ENCODE data around the gene SCN3A. TPM values are rescaled to one million over a fixed set of nuclear protein-coding genes. Genes with fewer than 3 reads are reported as not detected.

SCN3A gene
- total RNA-seq, 2 experiments from 2014 or later = 0.07 TPM; not detected in 1

DNA sequence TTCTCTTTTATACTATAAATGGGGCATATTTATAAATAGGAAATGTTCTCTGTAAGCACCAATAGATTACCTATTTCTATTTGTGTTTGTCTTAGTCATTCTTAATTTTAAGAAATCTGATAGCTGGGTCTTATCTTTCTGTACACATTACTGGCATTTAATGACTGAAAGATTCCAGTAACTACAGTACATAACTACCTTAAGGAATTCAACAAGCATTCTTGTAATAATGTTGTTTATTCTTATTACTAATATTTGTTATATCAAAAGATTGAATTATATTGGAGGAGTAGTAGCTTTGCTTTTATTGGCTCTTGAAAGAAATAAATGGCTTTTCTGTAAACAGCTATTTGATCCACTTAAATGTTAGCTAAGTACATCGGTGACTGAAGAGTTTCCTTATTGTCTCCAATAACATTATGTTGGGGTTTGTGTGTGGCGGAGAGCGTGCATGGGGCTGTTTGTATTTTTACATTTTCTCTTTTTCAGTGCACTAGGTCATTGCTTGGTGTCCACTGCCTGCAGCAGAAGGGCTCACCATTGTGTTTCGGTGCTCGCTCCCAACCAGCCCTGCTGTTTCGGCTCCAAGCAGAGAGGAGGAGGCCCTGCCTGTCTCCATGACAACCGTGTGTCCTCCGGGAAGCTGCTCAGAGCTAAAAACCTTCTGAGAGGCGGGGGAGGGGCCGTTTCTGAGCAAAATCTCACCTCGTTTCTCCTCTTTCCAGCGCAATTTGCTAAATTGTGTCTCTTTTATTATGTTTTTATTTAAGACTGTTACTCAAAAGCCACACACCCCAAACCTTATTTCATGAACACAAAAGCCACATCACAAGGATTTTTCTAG, 136.0 kb downstream of the SCN3A start:
- ChIA-PET CTCF (no interaction called here), POLR2A (no interaction called here)
- no peak overlapping the region for H3K4me3 Mint-ChIP-seq
- H3K36me3 Mint-ChIP-seq (ENCODE audit: low read depth) = no peaks in the 10 kb centered on the region
- no peak for ATAC-seq
- TF ChIP-seq, protein P1, sequence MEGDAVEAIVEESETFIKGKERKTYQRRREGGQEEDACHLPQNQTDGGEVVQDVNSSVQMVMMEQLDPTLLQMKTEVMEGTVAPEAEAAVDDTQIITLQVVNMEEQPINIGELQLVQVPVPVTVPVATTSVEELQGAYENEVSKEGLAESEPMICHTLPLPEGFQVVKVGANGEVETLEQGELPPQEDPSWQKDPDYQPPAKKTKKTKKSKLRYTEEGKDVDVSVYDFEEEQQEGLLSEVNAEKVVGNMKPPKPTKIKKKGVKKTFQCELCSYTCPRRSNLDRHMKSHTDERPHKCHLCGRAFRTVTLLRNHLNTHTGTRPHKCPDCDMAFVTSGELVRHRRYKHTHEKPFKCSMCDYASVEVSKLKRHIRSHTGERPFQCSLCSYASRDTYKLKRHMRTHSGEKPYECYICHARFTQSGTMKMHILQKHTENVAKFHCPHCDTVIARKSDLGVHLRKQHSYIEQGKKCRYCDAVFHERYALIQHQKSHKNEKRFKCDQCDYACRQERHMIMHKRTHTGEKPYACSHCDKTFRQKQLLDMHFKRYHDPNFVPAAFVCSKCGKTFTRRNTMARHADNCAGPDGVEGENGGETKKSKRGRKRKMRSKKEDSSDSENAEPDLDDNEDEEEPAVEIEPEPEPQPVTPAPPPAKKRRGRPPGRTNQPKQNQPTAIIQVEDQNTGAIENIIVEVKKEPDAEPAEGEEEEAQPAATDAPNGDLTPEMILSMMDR (IDR thresholded peaks at IDR 0.05) = no peak
- intact Hi-C loops (cut with micrococcal nuclease) = no loop called here
- H3K4me1 Mint-ChIP-seq (ENCODE audit: low read depth) = no peaks in the 10 kb centered on the region
- no peaks in the 10 kb centered on the region for H3K9me3 Mint-ChIP-seq
- H3K27me3 Mint-ChIP-seq = no peaks in the 10 kb centered on the region
- DNase-seq = no peak
- no peak overlapping the region for H3K27ac Mint-ChIP-seq

DNA sequence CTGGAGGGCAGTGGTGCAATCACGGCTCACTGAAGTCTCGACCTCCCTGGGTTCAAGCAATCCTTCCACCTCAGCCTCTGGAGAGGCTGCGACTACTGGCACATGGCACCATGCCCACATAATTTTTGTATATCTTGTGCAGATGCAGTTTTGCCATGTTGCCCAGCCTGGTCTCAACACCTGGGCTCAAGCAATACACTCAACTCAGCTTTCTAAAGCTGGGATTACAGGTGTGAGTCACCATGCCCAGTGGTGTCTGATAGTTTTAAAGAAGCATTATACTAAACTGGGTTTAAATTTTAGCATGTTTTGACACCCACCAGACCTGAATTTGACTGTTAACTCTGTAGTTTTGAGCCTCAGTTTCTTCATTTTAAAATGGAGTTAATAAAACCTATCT, 139.1 kb downstream of the SCN3A start:
- H3K4me1 Mint-ChIP-seq (ENCODE audit: low read depth) = no peaks in the 10 kb centered on the region
- H3K27ac Mint-ChIP-seq = no peak overlapping the region
- DNase-seq = no peak
- ChIA-PET CTCF (no interaction called here), POLR2A (no interaction called here)
- H3K4me3 Mint-ChIP-seq = no peak overlapping the region
- H3K9me3 Mint-ChIP-seq = no peaks in the 10 kb centered on the region
- H3K27me3 Mint-ChIP-seq = no peaks in the 10 kb centered on the region
- TF ChIP-seq, protein P1 (IDR thresholded peaks at IDR 0.05) = no peak
- intact Hi-C loops (cut with micrococcal nuclease) = no loop called here
- ATAC-seq = no peak
- no peaks in the 10 kb centered on the region for H3K36me3 Mint-ChIP-seq (ENCODE audit: low read depth)

DNA sequence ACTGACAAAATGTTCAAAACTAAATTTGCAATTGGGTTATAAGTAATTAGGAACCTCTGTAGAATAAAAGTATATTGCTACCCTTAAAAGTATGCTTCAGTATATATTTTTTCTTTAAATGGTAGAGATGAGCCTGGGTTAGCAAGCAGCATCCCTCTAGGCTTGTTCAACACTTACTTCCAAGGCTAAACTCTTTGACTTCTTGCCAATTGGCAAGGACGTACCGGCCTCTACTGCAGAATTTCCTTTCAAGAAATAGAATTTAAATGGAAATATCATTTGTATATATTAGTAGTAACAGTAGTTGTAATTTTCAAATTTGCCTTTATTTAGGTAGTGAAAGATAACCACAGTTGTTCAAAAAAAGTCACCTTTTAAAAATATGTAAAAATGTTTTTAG, 143.4 kb downstream of the SCN3A start:
- no peaks in the 10 kb centered on the region for H3K36me3 Mint-ChIP-seq (ENCODE audit: low read depth)
- ChIA-PET POLR2A (no interaction called here), CTCF (no interaction called here)
- TF ChIP-seq, protein P1 (IDR thresholded peaks at IDR 0.05) = no peak
- no peaks in the 10 kb centered on the region for H3K27me3 Mint-ChIP-seq
- H3K4me1 Mint-ChIP-seq (ENCODE audit: low read depth) = no peaks in the 10 kb centered on the region
- H3K9me3 Mint-ChIP-seq = no peaks in the 10 kb centered on the region
- intact Hi-C loops (cut with micrococcal nuclease) = no loop called here
- DNase-seq = no peak
- H3K4me3 Mint-ChIP-seq = no peak overlapping the region
- no peak overlapping the region for H3K27ac Mint-ChIP-seq
- ATAC-seq = no peak

DNA sequence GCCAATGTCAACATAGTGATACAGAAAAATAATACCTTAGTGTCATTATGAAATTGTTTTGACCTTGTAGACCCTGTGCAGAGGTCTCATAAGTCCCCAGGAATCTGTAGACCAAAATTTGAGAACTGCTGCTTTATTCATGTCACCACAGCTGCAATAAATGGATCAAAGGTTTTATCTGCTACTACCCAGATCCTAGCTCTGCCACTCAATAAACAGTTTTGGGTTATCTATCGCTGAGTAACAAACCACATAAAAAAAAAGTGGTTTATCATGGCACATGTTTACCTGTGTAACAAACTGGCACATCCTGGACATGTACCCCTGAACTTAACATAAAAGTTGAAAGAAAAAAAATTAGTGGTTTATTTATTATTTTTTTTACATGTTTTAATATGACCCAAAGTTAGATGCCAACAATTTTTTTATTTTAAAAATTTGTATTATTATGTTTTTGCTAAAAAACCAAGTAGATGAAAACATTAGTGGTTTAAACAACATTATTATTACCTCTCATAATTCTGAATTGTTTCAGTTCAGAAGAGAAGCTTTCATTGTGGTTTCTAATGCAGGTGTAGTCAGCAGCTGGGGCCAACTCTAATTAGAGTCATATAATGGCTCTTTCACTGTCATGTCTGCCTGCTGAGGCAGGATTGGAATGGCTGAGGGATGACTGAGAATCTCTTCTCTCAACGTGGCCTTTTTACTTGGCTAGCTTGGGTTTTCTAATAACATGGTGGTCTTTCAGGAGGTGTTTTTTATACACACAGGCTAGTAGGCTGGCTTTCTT, 145.2 kb downstream of the SCN3A start:
- no peak for ATAC-seq
- ChIA-PET CTCF (no interaction called here), POLR2A (no interaction called here)
- H3K27me3 Mint-ChIP-seq = no peaks in the 10 kb centered on the region
- H3K4me1 Mint-ChIP-seq (ENCODE audit: low read depth) = peaks cover 7% of the 10 kb centered on the region
- H3K4me3 Mint-ChIP-seq = no peak overlapping the region
- TF ChIP-seq, protein P1 (IDR thresholded peaks at IDR 0.05) = no peak
- intact Hi-C loops (cut with micrococcal nuclease) = no loop called here
- H3K36me3 Mint-ChIP-seq (ENCODE audit: low read depth) = no peaks in the 10 kb centered on the region
- no peak overlapping the region for H3K27ac Mint-ChIP-seq
- no peaks in the 10 kb centered on the region for H3K9me3 Mint-ChIP-seq
- DNase-seq = no peak

DNA sequence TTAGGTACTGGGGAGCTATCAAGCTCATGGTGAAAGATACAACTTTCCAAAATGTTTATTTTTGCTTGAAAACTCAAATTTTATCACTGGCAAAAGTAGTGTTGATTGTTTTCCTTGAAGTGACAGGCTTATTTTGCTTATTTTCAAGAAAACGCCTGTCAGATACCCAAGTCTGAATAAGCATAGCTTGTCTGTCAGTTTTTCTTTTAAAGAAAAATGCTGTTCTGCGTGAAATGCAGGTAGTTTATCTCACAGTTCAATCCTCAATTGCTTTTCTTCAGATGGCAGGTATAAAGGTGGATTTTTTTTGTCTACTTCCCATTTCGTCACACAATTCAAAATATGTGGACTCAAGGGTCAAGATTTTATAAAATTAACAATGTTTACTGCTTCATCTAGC, 145.9 kb downstream of the SCN3A start:
- no peaks in the 10 kb centered on the region for H3K36me3 Mint-ChIP-seq (ENCODE audit: low read depth)
- intact Hi-C loops (cut with micrococcal nuclease) = no loop called here
- H3K27ac Mint-ChIP-seq = no peak overlapping the region
- no peak overlapping the region for H3K4me3 Mint-ChIP-seq
- TF ChIP-seq, protein P1 (IDR thresholded peaks at IDR 0.05) = no peak
- CTCF ChIA-PET = interaction anchor here (0.9 kb wide), 1 partner anchor 42 kb away, joined by 3 read pairs; no protein-coding TSS in a partner anchor
- POLR2A ChIA-PET = no interaction called here
- no peak for ATAC-seq
- no peaks in the 10 kb centered on the region for H3K9me3 Mint-ChIP-seq
- peaks cover 7% of the 10 kb centered on the region for H3K4me1 Mint-ChIP-seq (ENCODE audit: low read depth)
- no peaks in the 10 kb centered on the region for H3K27me3 Mint-ChIP-seq
- no peak for DNase-seq
